Stimulated activated naive CD8-positive, alpha-beta T cell treated with anti-CD3 and anti-CD28 coated beads, Interleukin-15, amount 100 ng/mL, for 72 hours (primary cell): ENCODE results near the gene THSD4.

Experiments
- ATAC-seq: fragments of 150-1000 bp; cut with Tn5 transposase; 2 replicates; pipeline ENCODE4 v1.10.0; 2021; ENCODE audit warnings: mild to moderate bottlenecking, moderate library complexity
- DNase-seq, 2 donors: peaks; one replicate each; pipeline ENCODE4 v3.0.0; 2021 to 2022
- H3K27ac Mint-ChIP-seq, 2 donors: one replicate each; pipeline ENCODE4 v1.8.0; 2022; ENCODE audit warnings: mild to moderate bottlenecking in 2 of 2, mixed read lengths in 2 of 2, moderate library complexity in 2 of 2
- H3K27me3 Mint-ChIP-seq: one replicate; pipeline ENCODE4 v1.8.0; 2022; ENCODE audit warnings: mixed read lengths
- H3K4me1 Mint-ChIP-seq: one replicate; pipeline ENCODE4 v1.8.0; 2022; ENCODE audit warnings: mild to moderate bottlenecking, mixed read lengths
- H3K4me3 Mint-ChIP-seq, 2 donors: one replicate each; pipeline ENCODE4 v1.8.0; 2022; ENCODE audit warnings: mild to moderate bottlenecking in 2 of 2, mixed read lengths in 2 of 2, moderate library complexity in 1 of 2
- H3K9me3 Mint-ChIP-seq, 2 donors: one replicate each; pipeline ENCODE4 v1.8.0; 2022; ENCODE audit warnings: mixed read lengths in 2 of 2

THSD4 gene

GRCh38 chr15:71612869-71613268 is 497.6 kb downstream of the THSD4 start:
- no peak for ATAC-seq
- Mint-ChIP-seq H3K4me1 (no peaks in the 10 kb centered on the region), H3K27me3 (peaks cover 12% of the 10 kb centered on the region)

GRCh38 chr15:71623111-71623510 is 507.8 kb downstream of the THSD4 start:
- H3K4me3 Mint-ChIP-seq = no peak overlapping the region
- H3K27me3 Mint-ChIP-seq = peaks cover 29% of the 10 kb centered on the region
- no peaks in the 10 kb centered on the region for H3K4me1 Mint-ChIP-seq
- no peaks in the 10 kb centered on the region for H3K9me3 Mint-ChIP-seq
- no peak for DNase-seq
- ATAC-seq = no peak
- no peak overlapping the region for H3K27ac Mint-ChIP-seq

More at GRCh38 chr15:71612869-71613268, 497.6 kb downstream of the THSD4 start:
- DNase-seq = no peak
- no peak overlapping the region for H3K27ac Mint-ChIP-seq
- H3K9me3 Mint-ChIP-seq = no peaks in the 10 kb centered on the region
- no peak overlapping the region for H3K4me3 Mint-ChIP-seq

GRCh38 chr15:71626596-71627088 is 511.4 kb downstream of the THSD4 start:
- H3K4me3 Mint-ChIP-seq = no peak overlapping the region
- no peak overlapping the region for H3K27ac Mint-ChIP-seq
- ATAC-seq = no peak
- DNase-seq = no peak
- H3K27me3 Mint-ChIP-seq = peaks cover 42% of the 10 kb centered on the region
- H3K9me3 Mint-ChIP-seq = no peaks in the 10 kb centered on the region
- H3K4me1 Mint-ChIP-seq = no peaks in the 10 kb centered on the region

- ATAC-seq (no peak), DNase-seq (no peak)
- Mint-ChIP-seq H3K27me3 (peaks cover 42% of the 10 kb centered on the region), H3K27ac (peak overlapping the region; percentile 8 to 73), H3K4me3 (no peak overlapping the region), H3K4me1 (no peaks in the 10 kb centered on the region), H3K9me3 (no peaks in the 10 kb centered on the region)
Observed at GRCh38 chr15:71627188-71627587, 511.9 kb downstream of the THSD4 start.

- H3K4me1 Mint-ChIP-seq = no peaks in the 10 kb centered on the region
- no peak overlapping the region for H3K4me3 Mint-ChIP-seq
- ATAC-seq (no peak), DNase-seq (no peak)
- H3K27me3 Mint-ChIP-seq = peaks cover 38% of the 10 kb centered on the region
- no peaks in the 10 kb centered on the region for H3K9me3 Mint-ChIP-seq
- peak overlapping the region; percentile 8 to 73 for H3K27ac Mint-ChIP-seq
Observed at GRCh38 chr15:71627604-71628003, 512.3 kb downstream of the THSD4 start.

GRCh38 chr15:71628988-71629770 is 513.9 kb downstream of the THSD4 start:
- no peak overlapping the region for H3K4me3 Mint-ChIP-seq

GRCh38 chr15:71629781-71630474 is 514.7 kb downstream of the THSD4 start:
- H3K27me3 Mint-ChIP-seq = peaks cover 32% of the 10 kb centered on the region

More at GRCh38 chr15:71628988-71629770, 513.9 kb downstream of the THSD4 start:
- DNase-seq (no peak), ATAC-seq (no peak)
- H3K27me3 Mint-ChIP-seq = peaks cover 32% of the 10 kb centered on the region
- H3K9me3 Mint-ChIP-seq = no peaks in the 10 kb centered on the region
- H3K4me1 Mint-ChIP-seq = no peaks in the 10 kb centered on the region
- no peak overlapping the region for H3K27ac Mint-ChIP-seq

GRCh38 chr15:71630475-71630809 is 515.2 kb downstream of the THSD4 start:
- Mint-ChIP-seq H3K27ac (no peak overlapping the region), H3K27me3 (peaks cover 32% of the 10 kb centered on the region), H3K4me1 (no peaks in the 10 kb centered on the region), H3K9me3 (no peaks in the 10 kb centered on the region), H3K4me3 (no peak overlapping the region)
- ATAC-seq = no peak
- DNase-seq = no peak

More at GRCh38 chr15:71629781-71630474, 514.7 kb downstream of the THSD4 start:
- H3K4me1 Mint-ChIP-seq = no peaks in the 10 kb centered on the region
- H3K27ac Mint-ChIP-seq = no peak overlapping the region
- DNase-seq (no peak), ATAC-seq (no peak)
- no peak overlapping the region for H3K4me3 Mint-ChIP-seq
- H3K9me3 Mint-ChIP-seq = no peaks in the 10 kb centered on the region

- ATAC-seq = no peak
- Mint-ChIP-seq H3K27me3 (peaks cover 32% of the 10 kb centered on the region), H3K27ac (no peak overlapping the region), H3K4me1 (no peaks in the 10 kb centered on the region), H3K4me3 (no peak overlapping the region), H3K9me3 (no peaks in the 10 kb centered on the region)
- DNase-seq = no peak
Observed at GRCh38 chr15:71632576-71633195, 517.4 kb downstream of the THSD4 start.

GRCh38 chr15:71634820-71635560 is 519.7 kb downstream of the THSD4 start:
- H3K27ac Mint-ChIP-seq = no peak overlapping the region
- H3K9me3 Mint-ChIP-seq = no peaks in the 10 kb centered on the region
- peaks cover 24% of the 10 kb centered on the region for H3K27me3 Mint-ChIP-seq
- no peaks in the 10 kb centered on the region for H3K4me1 Mint-ChIP-seq
- no peak for DNase-seq
- no peak for ATAC-seq
- no peak overlapping the region for H3K4me3 Mint-ChIP-seq

GRCh38 chr15:71635735-71636134 is 520.5 kb downstream of the THSD4 start:
- Mint-ChIP-seq H3K4me3 (no peak overlapping the region), H3K4me1 (no peaks in the 10 kb centered on the region), H3K9me3 (no peaks in the 10 kb centered on the region), H3K27ac (no peak overlapping the region), H3K27me3 (peaks cover 24% of the 10 kb centered on the region)
- DNase-seq (no peak), ATAC-seq (no peak)

GRCh38 chr15:71638876-71639275 is 523.6 kb downstream of the THSD4 start:
- Mint-ChIP-seq H3K4me3 (no peak overlapping the region), H3K27ac (no peak overlapping the region), H3K27me3 (peaks cover 29% of the 10 kb centered on the region), H3K9me3 (peaks cover 0 to 4% of the 10 kb centered on the region in 2 donors), H3K4me1 (no peaks in the 10 kb centered on the region)
- ATAC-seq (no peak), DNase-seq (no peak)

GRCh38 chr15:71639471-71639870 is 524.2 kb downstream of the THSD4 start:
- Mint-ChIP-seq H3K27me3 (peaks cover 29% of the 10 kb centered on the region), H3K9me3 (peaks cover 0 to 4% of the 10 kb centered on the region in 2 donors), H3K4me1 (no peaks in the 10 kb centered on the region), H3K4me3 (no peak overlapping the region), H3K27ac (no peak overlapping the region)
- DNase-seq (no peak), ATAC-seq (no peak)

- Mint-ChIP-seq H3K9me3 (peaks cover 11 to 16% of the 10 kb centered on the region in 2 donors), H3K27ac (no peak overlapping the region), H3K4me1 (no peaks in the 10 kb centered on the region), H3K27me3 (peaks cover 42% of the 10 kb centered on the region), H3K4me3 (no peak overlapping the region)
- ATAC-seq (no peak), DNase-seq (no peak)
Observed at GRCh38 chr15:71643918-71644317, 528.6 kb downstream of the THSD4 start.

GRCh38 chr15:71646767-71647486 is 531.7 kb downstream of the THSD4 start:
- Mint-ChIP-seq H3K27ac (no peak overlapping the region), H3K9me3 (peaks cover 8 to 16% of the 10 kb centered on the region in 2 donors), H3K4me1 (no peaks in the 10 kb centered on the region), H3K4me3 (no peak overlapping the region), H3K27me3 (peaks cover 39% of the 10 kb centered on the region)
- DNase-seq (no peak), ATAC-seq (no peak)
